Trophoblast cell (in vitro differentiated cells and primary cell): ENCODE data around the gene CLEC12A. TPM values are rescaled to one million over a fixed set of nuclear protein-coding genes. Genes with fewer than 3 reads are reported as not detected.

Experiments used
- DNase-seq, 2 donors: peaks; one replicate each; pipeline ENCODE4 v3.0.0-alpha.2; 2016
- H2AFZ ChIP-seq: 2 replicates; pipeline ENCODE4 v1.6.1; 2013; ENCODE audit warnings: low read length, moderate library complexity, mild to moderate bottlenecking; ENCODE audit not compliant: insufficient read depth, poor library complexity
- H2AK5ac ChIP-seq: 2 replicates; pipeline ENCODE4 v1.6.1; 2013; ENCODE audit warnings: mild to moderate bottlenecking, low read length
- H2BK120ac ChIP-seq: 2 replicates; pipeline ENCODE4 v1.6.1; 2013; ENCODE audit warnings: low read length, mild to moderate bottlenecking, moderate library complexity; ENCODE audit not compliant: insufficient read depth, poor library complexity
- H2BK12ac ChIP-seq: 2 replicates; pipeline ENCODE4 v1.6.1; 2013; ENCODE audit warnings: mild to moderate bottlenecking, low read length, moderate library complexity
- H2BK5ac ChIP-seq: 2 replicates; pipeline ENCODE4 v1.6.1; 2013; ENCODE audit warnings: low read length, low read depth, moderate library complexity, mild to moderate bottlenecking; ENCODE audit not compliant: poor library complexity
- H3K14ac ChIP-seq: 2 replicates; pipeline ENCODE4 v1.6.1; 2013; ENCODE audit warnings: mild to moderate bottlenecking, low read length
- H3K18ac ChIP-seq: 2 replicates; pipeline ENCODE4 v1.6.1; 2013; ENCODE audit warnings: mild to moderate bottlenecking, low read length
- H3K23ac ChIP-seq: 2 replicates; pipeline ENCODE4 v1.6.1; 2013; ENCODE audit warnings: low read length
- H3K27ac ChIP-seq: 2 replicates; pipeline ENCODE4 v1.5.1; 2013; ENCODE audit warnings: low read depth, mild to moderate bottlenecking, inconsistent platforms, low read length, moderate library complexity
- H3K27me3 ChIP-seq: 2 replicates; pipeline ENCODE4 v1.6.1; 2013; ENCODE audit warnings: inconsistent platforms, mild to moderate bottlenecking, low read length, moderate library complexity; ENCODE audit not compliant: insufficient read depth
- H3K36me3 ChIP-seq, 2 experiments: 1 replicate in 1 of 2; 2 replicates in 1 of 2; pipeline ENCODE4 v1.6.1; 2013; ENCODE audit warnings: low read length in 2 of 2, mild to moderate bottlenecking in 2 of 2, moderate library complexity in 1 of 2; ENCODE audit not compliant: insufficient read depth in 2 of 2, control insufficient read depth in 1 of 2
- H3K4ac ChIP-seq: 2 replicates; pipeline ENCODE4 v1.6.1; 2013; ENCODE audit warnings: low read depth, mild to moderate bottlenecking, low read length, moderate library complexity
- H3K4me1 ChIP-seq, 2 experiments: 1 replicate in 1 of 2; 2 replicates in 1 of 2; pipeline ENCODE4 v1.6.1; 2013; ENCODE audit warnings: low read length in 2 of 2, mild to moderate bottlenecking in 2 of 2, moderate library complexity in 1 of 2; ENCODE audit not compliant: insufficient read depth in 2 of 2, control insufficient read depth in 1 of 2
- H3K4me2 ChIP-seq: 2 replicates; pipeline ENCODE4 v1.6.1; 2013; ENCODE audit warnings: inconsistent platforms, mild to moderate bottlenecking, low read length, moderate library complexity
- H3K4me3 ChIP-seq: 2 replicates; pipeline ENCODE4 v1.5.1; 2013; ENCODE audit warnings: mild to moderate bottlenecking, low read depth, low read length, inconsistent platforms
- H3K79me1 ChIP-seq: one replicate; pipeline ENCODE4 v1.6.1; 2013; ENCODE audit warnings: low read length
- H3K79me2 ChIP-seq: 2 replicates; pipeline ENCODE4 v1.6.1; 2013; ENCODE audit warnings: low read length, mild to moderate bottlenecking; ENCODE audit not compliant: control insufficient read depth, insufficient read depth, poor library complexity
- H3K9ac ChIP-seq: 2 replicates; pipeline ENCODE4 v1.6.1; 2013; ENCODE audit warnings: mild to moderate bottlenecking, low read length
- H3K9me3 ChIP-seq: 2 replicates; pipeline ENCODE4 v1.6.1; 2013; ENCODE audit warnings: low read depth, mild to moderate bottlenecking, control low read depth, inconsistent platforms, low read length; ENCODE audit not compliant: insufficient read depth
- H4K12ac ChIP-seq: 2 replicates; pipeline ENCODE4 v1.6.1; 2013; ENCODE audit warnings: low read depth, mild to moderate bottlenecking, low read length, moderate library complexity
- H4K8ac ChIP-seq: 2 replicates; pipeline ENCODE4 v1.6.1; 2013; ENCODE audit warnings: low read depth, mild to moderate bottlenecking, low read length, moderate library complexity
- H4K91ac ChIP-seq: one replicate; pipeline ENCODE4 v1.6.1; 2013; ENCODE audit warnings: low read depth, mild to moderate bottlenecking, low read length, moderate library complexity
- WGBS: extraction: QIAGEN DNeasy Blood & Tissue Kit; methylation state at CpG from one replicate; pipeline ENCODE4 v1.1.7; 2013; ENCODE audit warnings: missing lambda C conversion rate; ENCODE audit not compliant: insufficient read length, insufficient coverage; ENCODE audit errors: extremely low coverage; 5-methylcytosine and 5-hydroxymethylcytosine counted together
- polyA plus RNA-seq: library from polyadenylated mRNA; stranded (reverse); fragments of 200-250 nt; gene quantifications from 2 replicates; pipeline ENCODE4 v1.2.3, GENCODE V29; 2013

CLEC12A gene
- polyA plus RNA-seq: 0.15 and 0.32 TPM in 2 replicates

- H3K23ac ChIP-seq: no peak within 1 kb of the TSS
- H3K4me3 ChIP-seq: no peak within 1 kb of the TSS
- H3K14ac ChIP-seq: no peak within 1 kb of the TSS
- no peak within 1 kb of the TSS for H3K27ac ChIP-seq
- H3K4me2 ChIP-seq: no peak within 1 kb of the TSS
- H3K9ac ChIP-seq: no peak within 1 kb of the TSS
- no peaks in the 10 kb centered on the region for H3K27me3 ChIP-seq
- no peaks in the 10 kb centered on the region for H3K4me1 ChIP-seq
- no peak within 1 kb of the TSS for H2AK5ac ChIP-seq
- H4K8ac ChIP-seq: no peak within 1 kb of the TSS
- H2AFZ ChIP-seq: no peak within 1 kb of the TSS
- H3K36me3 ChIP-seq: no peaks in the 10 kb centered on the region
- no peaks in the 10 kb centered on the region for H3K79me1 ChIP-seq
- no peak within 1 kb of the TSS for H3K4ac ChIP-seq
- H2BK5ac ChIP-seq: no peak within 1 kb of the TSS
- peak in 1 of 2 donors; percentile 25 for DNase-seq
- no peak within 1 kb of the TSS for H4K91ac ChIP-seq
- H2BK12ac ChIP-seq: no peak within 1 kb of the TSS
- no CpG with 5 or more reads among the region's 1 CpG for WGBS
- H3K9me3 ChIP-seq: peaks cover 6% of the 10 kb centered on the region
- H2BK120ac ChIP-seq: no peak within 1 kb of the TSS
- no peaks in the 10 kb centered on the region for H3K79me2 ChIP-seq
- H4K12ac ChIP-seq: no peak within 1 kb of the TSS
- no peak within 1 kb of the TSS for H3K18ac ChIP-seq
These were observed at the start of gene CLEC12A for GRCh38 chr12:9971181-9971580. CLEC12A (plus strand) TSS chr12:9971409; CDS start chr12:9971597, 188 bp downstream.

GRCh38 chr12:9922429-9922828 is 48.8 kb upstream of the CLEC12A start:
- Histone ChIP-seq H3K23ac (no peak overlapping the region), H3K4me3 (no peak overlapping the region), H4K12ac (no peak overlapping the region), H2AFZ (no peak overlapping the region), H3K27me3 (no peaks in the 10 kb centered on the region), H3K14ac (no peak overlapping the region), H2AK5ac (no peak overlapping the region), H3K36me3 (no peaks in the 10 kb centered on the region), H3K18ac (no peak overlapping the region), H4K8ac (no peak overlapping the region), H3K4me1 (peaks cover 2% of the 10 kb centered on the region in 2 experiments), H3K9ac (no peak overlapping the region), H3K79me2 (no peaks in the 10 kb centered on the region), H2BK5ac (no peak overlapping the region), H3K27ac (no peak overlapping the region), H2BK12ac (no peak overlapping the region), H3K4ac (no peak overlapping the region), H3K4me2 (no peak overlapping the region), H4K91ac (no peak overlapping the region), H3K79me1 (no peaks in the 10 kb centered on the region), H3K9me3 (no peaks in the 10 kb centered on the region), H2BK120ac (no peak overlapping the region)
- DNase-seq: no peak
- no CpG with 5 or more reads among the region's 1 CpG for WGBS

GRCh38 chr12:9925705-9926393 is 45.4 kb upstream of the CLEC12A start:
- Histone ChIP-seq H2BK5ac (no peak overlapping the region), H3K23ac (no peak overlapping the region), H3K4me2 (no peak overlapping the region), H3K4me3 (no peak overlapping the region), H3K14ac (no peak overlapping the region), H2BK12ac (no peak overlapping the region), H3K18ac (no peak overlapping the region), H4K8ac (no peak overlapping the region), H3K4me1 (peaks cover 2% of the 10 kb centered on the region in 2 experiments), H3K79me2 (no peaks in the 10 kb centered on the region), H3K27ac (no peak overlapping the region), H3K27me3 (no peaks in the 10 kb centered on the region), H3K9me3 (no peaks in the 10 kb centered on the region), H2AFZ (no peak overlapping the region), H3K36me3 (no peaks in the 10 kb centered on the region), H2BK120ac (no peak overlapping the region), H3K9ac (no peak overlapping the region), H4K12ac (no peak overlapping the region), H3K79me1 (no peaks in the 10 kb centered on the region), H2AK5ac (no peak overlapping the region), H3K4ac (no peak overlapping the region), H4K91ac (no peak overlapping the region)
- no CpG with 5 or more reads among the region's 5 CpGs for WGBS
- peak in 1 of 2 donors; percentile 56 for DNase-seq

GRCh38 chr12:9926876-9927275 is 44.3 kb upstream of the CLEC12A start:
- Histone ChIP-seq H3K9me3 (no peaks in the 10 kb centered on the region), H2BK12ac (no peak overlapping the region), H2BK5ac (no peak overlapping the region), H3K4me2 (no peak overlapping the region), H3K79me1 (no peaks in the 10 kb centered on the region), H3K18ac (no peak overlapping the region), H3K36me3 (no peaks in the 10 kb centered on the region), H4K12ac (no peak overlapping the region), H3K23ac (no peak overlapping the region), H3K27me3 (no peaks in the 10 kb centered on the region), H4K91ac (no peak overlapping the region), H3K79me2 (no peaks in the 10 kb centered on the region), H3K4me3 (no peak overlapping the region), H2AK5ac (no peak overlapping the region), H3K4ac (no peak overlapping the region), H2AFZ (no peak overlapping the region), H4K8ac (no peak overlapping the region), H3K4me1 (peaks cover 2% of the 10 kb centered on the region in 2 experiments), H3K14ac (no peak overlapping the region), H3K27ac (no peak overlapping the region), H3K9ac (no peak overlapping the region), H2BK120ac (no peak overlapping the region)
- no CpG with 5 or more reads among the region's 3 CpGs for WGBS
- DNase-seq: peak in 1 of 2 donors; percentile 58
